PFSK-1 (cell line): ENCODE measurements around the gene MYL5.

Experiments used
- POLR2AphosphoS5 ChIP-seq: IDR thresholded peaks from 2 replicates; pipeline ENCODE4 v1.6.1; 2012; ENCODE audit warnings: low read depth, mild to moderate bottlenecking, control low read depth, low read length, moderate library complexity
- SIN3A ChIP-seq: IDR thresholded peaks from 2 replicates; pipeline ENCODE4 v1.6.1; 2012; ENCODE audit warnings: mild to moderate bottlenecking, low read length, moderate library complexity, borderline replicate concordance; ENCODE audit not compliant: insufficient read depth
- TAF1 ChIP-seq: IDR thresholded peaks from 2 replicates; pipeline ENCODE4 v1.6.1; 2012; ENCODE audit warnings: low read length, control low read depth, borderline replicate concordance; ENCODE audit not compliant: insufficient read depth
- TF ChIP-seq, protein P1 (sequence below), 2 experiments: IDR thresholded peaks; 2 replicates each; pipeline versions ENCODE4 v1.6.1 to v1.8.0; 2011 to 2012; ENCODE audit warnings: low read depth in 2 of 2, low read length in 2 of 2, control low read depth in 1 of 2, inconsistent platforms in 1 of 2, mild to moderate bottlenecking in 1 of 2, moderate library complexity in 1 of 2; ENCODE audit not compliant: insufficient read depth in 1 of 2

DNA sequence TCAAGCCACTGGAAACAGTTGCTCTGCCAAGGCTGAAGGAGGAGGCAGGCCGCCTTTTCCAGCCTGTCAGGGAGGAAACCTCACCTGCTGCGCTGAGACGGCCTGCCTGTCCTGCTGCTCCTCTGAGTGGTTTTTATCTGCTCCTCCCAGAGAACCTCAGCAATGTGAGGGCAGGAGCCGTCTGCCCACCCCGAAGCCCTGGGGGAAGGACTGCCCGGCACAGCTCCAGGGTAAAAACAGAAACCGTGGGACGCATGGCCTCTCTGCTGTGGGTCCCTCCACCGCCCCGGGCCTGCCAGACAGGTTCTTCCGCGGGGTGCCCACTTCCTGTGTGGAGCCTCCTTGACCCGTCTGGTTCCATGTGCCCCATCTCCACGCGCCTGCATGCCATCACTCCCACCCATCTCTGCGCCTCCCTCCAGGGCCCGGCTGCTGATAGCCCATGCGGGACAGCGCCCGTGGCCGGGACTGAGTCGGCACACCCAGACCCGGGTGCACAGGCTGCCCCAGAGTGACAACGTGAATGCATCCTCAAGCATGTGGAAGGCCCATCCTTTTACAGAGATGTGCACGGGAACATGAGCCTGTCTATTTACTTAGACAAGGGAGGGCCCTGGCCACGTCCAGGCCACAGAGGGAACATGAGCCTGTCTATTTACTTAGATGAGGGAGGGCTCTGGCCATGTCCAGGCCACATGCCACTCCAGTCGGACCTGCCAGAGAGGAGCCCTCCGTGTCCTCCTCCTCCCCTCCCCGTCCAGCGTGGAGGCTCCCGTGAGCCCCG is 18.6 kb downstream of the MYL5 start:
- no peak for TF ChIP-seq TAF1
- TF ChIP-seq, protein P1, sequence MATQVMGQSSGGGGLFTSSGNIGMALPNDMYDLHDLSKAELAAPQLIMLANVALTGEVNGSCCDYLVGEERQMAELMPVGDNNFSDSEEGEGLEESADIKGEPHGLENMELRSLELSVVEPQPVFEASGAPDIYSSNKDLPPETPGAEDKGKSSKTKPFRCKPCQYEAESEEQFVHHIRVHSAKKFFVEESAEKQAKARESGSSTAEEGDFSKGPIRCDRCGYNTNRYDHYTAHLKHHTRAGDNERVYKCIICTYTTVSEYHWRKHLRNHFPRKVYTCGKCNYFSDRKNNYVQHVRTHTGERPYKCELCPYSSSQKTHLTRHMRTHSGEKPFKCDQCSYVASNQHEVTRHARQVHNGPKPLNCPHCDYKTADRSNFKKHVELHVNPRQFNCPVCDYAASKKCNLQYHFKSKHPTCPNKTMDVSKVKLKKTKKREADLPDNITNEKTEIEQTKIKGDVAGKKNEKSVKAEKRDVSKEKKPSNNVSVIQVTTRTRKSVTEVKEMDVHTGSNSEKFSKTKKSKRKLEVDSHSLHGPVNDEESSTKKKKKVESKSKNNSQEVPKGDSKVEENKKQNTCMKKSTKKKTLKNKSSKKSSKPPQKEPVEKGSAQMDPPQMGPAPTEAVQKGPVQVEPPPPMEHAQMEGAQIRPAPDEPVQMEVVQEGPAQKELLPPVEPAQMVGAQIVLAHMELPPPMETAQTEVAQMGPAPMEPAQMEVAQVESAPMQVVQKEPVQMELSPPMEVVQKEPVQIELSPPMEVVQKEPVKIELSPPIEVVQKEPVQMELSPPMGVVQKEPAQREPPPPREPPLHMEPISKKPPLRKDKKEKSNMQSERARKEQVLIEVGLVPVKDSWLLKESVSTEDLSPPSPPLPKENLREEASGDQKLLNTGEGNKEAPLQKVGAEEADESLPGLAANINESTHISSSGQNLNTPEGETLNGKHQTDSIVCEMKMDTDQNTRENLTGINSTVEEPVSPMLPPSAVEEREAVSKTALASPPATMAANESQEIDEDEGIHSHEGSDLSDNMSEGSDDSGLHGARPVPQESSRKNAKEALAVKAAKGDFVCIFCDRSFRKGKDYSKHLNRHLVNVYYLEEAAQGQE (IDR thresholded peaks at IDR 0.05; ENCODE audit: insufficient read depth in 1 of 2, low read depth in 2 of 2, low read length in 2 of 2), result no peak
- TF ChIP-seq POLR2AphosphoS5, result no peak
- no peak for TF ChIP-seq SIN3A
